Measurements from ENCODE around the gene DISP2.
A peak's percentile ranks its signal among the peaks of the same experiment; 100 is the strongest.

Gene DISP2

DNA sequence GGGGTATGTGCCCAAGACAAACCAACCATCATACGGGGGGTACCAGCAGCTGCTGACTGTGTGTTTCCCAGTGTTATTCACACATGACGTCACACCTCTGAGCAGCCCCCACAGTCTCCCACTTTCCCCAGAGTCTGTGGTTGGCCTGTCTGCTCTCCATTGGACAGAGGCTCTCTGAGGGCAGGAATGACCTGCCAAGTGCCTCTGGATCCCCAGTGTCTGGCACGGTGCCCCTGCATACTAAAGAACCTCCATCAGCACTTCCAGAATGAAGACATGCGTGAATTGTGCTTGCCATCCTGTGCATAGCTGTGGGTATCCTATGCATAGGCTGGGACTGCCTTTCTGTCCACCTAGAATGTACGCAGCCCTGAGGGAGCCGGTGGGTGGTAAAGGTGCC, 13.8 kb upstream of the DISP2 start:
- DNase-seq (ENCODE audit: low read depth in 2 of 2): no peak

- DNase-seq (ENCODE audit: low read depth in 2 of 2): peak; percentile 55 to 61
These were observed 13.3 kb upstream of the DISP2 start for GRCh38 chr15:40344631-40345120.

GRCh38 chr15:40345225-40345866, 12.7 kb upstream of the DISP2 start:
- DNase-seq (ENCODE audit: low read depth in 2 of 2): no peak

DNA sequence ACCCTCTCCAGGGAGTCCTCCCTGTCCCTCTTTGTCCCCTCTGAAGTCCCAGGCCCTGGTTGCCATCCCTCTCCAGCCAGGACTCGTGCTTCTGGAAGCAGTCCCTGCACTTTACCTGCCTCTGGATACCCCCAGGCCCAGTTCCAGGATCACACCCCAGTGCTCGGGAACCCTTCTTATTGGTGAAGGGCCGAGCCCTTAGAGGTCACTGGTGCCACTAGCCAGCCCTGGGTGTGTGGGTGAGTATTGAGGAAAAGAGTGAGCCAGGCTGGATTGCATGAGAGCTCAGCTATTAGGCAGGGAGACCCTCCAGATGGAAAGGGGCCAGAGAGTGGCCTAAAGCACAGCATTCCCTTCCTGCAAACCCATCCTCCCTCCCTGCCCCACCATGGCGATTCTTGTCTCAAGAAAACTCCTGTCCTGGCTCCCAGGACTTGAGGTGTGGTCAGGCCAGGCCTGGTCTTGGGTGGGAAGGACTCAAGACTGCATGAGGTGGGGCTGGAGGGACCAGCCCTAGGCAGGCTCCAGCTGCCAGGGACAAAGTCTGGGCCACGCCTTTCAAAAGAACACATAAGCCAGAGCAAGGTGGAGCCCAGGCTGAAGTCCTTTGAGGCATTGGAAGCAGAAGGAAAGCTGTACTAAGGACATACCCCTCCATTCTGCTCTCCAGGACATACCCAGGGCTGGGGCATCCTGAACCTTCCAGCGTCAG, 12.0 kb upstream of the DISP2 start:
- no peak for DNase-seq (ENCODE audit: low read depth in 2 of 2)

DNA sequence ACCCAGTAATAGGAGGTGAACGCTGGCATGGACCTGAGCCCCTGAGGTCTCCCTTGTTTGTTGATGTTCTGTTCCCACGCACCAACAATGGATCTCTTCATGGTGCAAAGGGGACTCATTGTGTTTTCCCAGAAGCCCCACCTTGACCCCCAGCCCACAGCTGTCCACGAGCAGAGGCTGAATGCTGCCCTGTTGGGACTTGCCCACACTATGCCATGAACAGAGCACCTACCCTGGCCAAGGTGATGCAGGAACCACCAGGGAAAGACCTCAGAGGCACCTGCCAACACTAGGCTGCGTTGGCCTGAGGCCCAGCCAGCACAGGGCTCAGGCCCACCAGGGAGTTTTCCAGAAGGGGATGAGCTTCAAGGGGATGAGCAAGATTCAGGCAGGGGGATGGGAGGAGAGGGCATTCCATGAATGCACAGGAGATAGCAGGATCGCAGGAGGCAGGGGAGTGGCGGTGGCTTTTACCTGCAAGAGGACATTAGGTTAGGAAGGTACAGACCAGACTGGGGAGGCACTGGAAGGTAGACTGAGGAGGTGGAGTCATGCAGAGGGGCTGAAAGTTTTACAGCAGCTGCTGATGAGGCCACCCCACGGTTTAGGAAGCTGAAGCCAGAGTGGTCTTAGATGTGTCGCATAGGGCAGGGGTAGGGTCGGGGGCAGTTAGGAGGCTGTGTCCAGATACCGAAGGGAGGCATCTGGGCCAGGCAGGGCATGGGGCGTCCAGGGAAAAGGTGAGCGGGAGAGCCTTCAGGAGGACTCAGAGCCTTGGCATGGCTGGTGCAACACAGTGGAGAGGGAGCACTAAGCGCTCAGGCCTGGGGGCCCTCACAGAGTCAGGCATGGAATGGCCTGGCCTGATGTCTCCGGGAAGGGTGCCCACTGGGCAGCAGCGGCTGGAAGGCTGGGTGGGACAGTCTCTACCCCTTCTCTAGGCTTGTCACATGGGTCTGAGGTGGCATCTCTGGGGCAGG, 11.2 kb upstream of the DISP2 start:
- no peak for DNase-seq (ENCODE audit: low read depth in 2 of 2)

DNA sequence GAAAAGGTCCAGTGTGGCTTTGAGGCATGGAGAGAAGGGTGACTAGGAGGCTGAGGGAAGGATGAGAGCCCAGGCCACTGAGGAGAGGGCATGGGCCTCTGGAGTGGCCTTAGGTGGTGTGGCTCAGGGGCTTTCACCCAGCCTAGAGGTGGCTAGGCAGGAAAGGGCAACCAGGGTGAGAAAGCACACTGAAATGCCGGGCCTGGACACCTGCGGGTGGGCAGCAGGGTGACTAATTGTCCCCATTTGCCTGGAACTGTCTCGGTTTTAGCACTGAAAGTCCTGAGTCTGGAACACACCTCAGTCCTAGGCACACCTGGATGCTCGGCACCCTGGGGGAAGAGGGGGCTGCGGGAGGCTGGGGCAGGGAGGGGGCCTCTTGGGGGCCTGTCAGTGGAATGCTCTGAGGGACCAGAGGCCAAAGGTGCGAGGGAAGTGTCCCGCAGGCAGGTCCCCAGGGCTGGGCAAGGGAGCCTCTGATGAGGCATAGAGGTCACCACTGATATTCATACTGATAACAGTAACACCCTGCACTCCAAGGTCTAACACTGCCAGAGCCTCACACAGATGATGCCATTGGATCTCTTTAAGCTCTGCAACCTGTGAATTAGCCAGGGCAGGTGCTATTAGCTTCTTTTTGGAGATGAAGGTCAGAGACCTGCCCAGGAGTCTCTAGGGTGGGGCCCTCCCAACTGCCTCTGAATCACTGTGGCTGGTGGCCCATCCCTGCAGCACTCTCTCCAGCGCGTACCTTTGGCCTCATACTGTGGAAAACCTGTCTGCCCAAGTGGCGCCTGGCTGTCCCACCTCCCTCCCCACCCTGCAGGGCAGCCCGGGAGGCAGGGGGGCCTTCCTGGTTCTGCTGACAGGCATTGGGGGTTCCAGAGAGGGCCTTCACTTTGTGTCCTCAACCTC, 10.2 kb upstream of the DISP2 start:
- no peak for DNase-seq (ENCODE audit: low read depth in 2 of 2)

DNA sequence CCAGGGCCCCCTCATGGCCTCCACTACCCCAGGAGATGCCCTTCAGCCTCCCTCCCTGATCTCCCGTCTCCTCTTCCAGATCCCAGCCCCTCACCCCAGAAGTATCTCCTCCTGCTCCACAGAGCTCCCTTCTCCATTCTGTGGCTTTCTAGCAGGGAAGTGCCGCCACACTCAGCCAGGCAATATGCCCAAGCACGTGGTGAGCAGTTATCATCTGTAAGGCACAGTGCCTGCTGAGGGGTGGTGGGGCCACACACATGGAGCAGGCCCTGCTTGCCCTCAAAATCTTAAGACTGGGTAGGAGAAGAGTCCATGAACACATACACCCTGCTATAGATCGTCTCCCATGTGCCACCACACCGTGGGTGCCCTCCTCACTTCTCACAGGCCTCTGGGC, 9.5 kb upstream of the DISP2 start:
- DNase-seq (ENCODE audit: low read depth in 2 of 2): no peak

DNA sequence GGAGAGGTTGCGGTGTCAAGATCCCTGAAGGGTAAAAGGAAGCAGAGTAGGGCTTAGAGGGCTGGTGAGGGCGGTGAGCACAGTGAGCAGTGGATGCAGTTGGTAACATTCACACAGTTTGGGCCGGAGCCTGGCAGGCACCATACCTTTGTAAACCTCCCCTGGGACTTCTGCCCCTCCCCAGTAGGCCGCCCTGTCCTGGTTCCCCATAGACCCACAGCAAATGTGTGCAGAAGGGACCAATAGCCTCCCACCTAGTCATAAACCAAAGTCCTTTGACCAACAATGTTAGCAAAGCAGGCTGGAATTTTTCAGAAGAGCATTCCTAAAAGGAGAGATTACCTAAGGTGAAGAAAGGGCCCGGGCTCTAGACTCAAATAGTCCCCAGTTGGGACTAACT, 8.9 kb upstream of the DISP2 start:
- no peak for DNase-seq (ENCODE audit: low read depth in 2 of 2)

- no peak for DNase-seq (ENCODE audit: low read depth in 2 of 2)
These were observed 5.6 kb upstream of the DISP2 start for GRCh38 chr15:40352281-40352901.

DNA sequence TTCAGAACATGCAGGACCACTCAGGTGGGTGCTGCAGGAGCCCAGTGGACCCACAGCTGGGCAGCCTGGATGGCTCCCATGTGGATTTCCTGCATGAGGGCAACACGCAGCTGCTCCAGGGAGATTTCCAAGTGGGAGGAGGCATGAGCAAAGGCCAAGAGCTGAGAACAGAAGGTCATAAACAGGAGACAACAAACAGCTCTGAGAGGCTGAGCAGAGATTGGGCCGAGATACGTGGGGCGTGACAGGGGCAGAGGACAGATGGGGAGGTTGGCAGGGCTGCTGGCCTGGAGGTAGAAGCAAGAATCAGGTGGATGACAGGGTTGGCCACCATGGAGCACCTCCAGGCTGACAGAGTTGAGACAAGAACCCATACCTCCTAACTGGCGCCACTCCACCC, 4.3 kb upstream of the DISP2 start:
- DNase-seq (ENCODE audit: low read depth in 2 of 2): no peak

GRCh38 chr15:40354408-40355171, 3.4 kb upstream of the DISP2 start:
- DNase-seq (ENCODE audit: low read depth in 2 of 2): no peak

DNA sequence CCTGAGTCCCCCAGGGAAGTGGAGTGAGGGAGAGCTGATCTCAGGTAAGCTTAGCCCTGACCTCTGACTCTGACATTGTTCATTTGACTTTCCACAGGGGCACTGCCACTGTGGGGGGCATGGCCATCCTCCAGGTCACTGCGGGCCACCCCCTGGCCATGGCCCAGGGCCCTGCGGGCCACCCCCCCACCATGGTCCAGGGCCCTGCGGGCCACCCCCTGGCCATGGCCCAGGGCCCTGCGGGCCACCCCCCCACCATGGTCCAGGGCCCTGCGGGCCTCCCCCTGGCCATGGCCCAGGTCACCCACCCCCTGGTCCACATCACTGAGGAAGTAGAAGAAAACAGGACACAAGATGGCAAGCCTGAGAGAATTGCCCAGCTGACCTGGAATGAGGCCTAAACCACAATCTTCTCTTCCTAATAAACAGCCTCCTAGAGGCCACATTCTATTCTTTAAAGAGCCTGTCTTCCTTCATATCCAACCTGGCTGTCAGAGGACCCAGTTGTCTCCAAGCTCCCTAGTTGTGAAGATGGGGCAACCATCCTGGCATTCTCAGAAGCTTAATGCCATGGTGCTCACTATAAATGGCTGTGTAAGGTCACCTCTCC, 1.9 kb upstream of the DISP2 start:
- DNase-seq (ENCODE audit: low read depth in 2 of 2): no peak

DNA sequence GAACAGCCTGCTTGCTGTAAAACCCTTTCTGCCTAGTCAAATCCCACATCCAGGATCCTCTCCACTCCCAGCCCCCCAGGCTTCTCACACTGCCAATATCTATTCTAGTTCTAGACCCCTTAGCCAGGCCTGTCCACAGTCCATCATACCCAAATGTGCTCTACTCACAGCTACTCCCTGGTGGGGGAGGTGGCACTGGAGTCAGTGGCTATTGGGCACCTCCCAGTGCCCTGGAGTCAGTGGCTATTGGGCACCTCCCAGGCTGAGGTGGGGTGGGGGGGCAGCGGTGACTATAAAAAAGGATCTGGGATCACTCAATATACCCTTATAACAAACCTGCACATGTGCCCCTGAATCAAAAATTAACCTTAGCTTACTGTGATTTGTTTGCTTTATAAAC, 773 bp upstream of the DISP2 start:
- no peak for DNase-seq (ENCODE audit: low read depth in 2 of 2)

- DNase-seq (ENCODE audit: low read depth in 2 of 2): peak in 1 of 2 donors; percentile 34
These were observed 693 bp downstream of the DISP2 start for GRCh38 chr15:40358471-40359353.

- no peak for DNase-seq (ENCODE audit: low read depth in 2 of 2)
These were observed 2.0 kb downstream of the DISP2 start for GRCh38 chr15:40360015-40360414.

DNA sequence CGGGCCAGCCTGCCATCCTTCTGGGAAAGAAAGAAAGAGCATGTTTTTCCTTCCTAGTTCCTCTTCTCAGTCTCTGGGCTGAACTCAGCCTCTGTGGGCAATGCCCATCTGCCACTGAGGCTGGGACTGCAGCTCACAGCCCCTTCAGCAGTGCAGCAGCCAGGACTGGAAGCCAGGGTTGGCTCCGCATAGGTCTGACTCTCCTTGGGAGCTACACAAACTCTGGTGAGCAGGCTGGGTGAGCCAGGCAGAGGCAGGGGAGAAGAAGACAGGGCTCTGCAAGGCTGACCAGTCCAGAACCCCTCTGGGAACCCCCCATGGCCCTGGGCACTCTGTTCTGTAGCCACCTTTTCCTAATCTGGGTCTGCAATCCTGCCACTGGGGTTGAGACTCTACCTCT, 3.6 kb downstream of the DISP2 start:
- no peak for DNase-seq (ENCODE audit: low read depth in 2 of 2)

GRCh38 chr15:40363611-40364010, 5.6 kb downstream of the DISP2 start:
- DNase-seq (ENCODE audit: low read depth in 2 of 2): no peak

DNA sequence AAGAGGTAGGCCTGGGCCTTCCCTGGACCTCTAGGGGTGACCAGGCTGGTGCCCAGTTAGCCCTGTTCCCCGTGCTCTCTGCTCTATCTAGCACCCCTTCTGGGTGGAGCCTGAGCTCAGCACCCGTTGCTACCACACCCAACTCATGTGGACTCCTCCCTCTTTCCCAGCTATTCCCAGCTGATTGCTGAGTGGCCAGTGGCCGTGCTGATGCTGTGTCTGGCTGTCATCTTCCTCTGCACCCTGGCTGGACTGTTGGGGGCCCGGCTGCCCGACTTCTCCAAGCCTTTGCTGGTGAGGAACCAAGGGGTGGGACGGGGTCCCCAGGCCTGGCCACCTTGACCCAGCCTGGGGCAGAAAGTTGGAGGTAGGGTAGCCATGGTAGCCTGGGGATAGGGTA, 6.2 kb downstream of the DISP2 start:
- DNase-seq (ENCODE audit: low read depth in 2 of 2): no peak

GRCh38 chr15:40365016-40365415, 7.0 kb downstream of the DISP2 start:
- no peak for DNase-seq (ENCODE audit: low read depth in 2 of 2)

Measured in stimulated activated CD4-positive, alpha-beta T cell treated with anti-CD3 and anti-CD28 coated beads, Interleukin-1b, Interleukin-23, amount 100 ng/mL, for 4 hours (primary cell).